IMR-90 (cell line): Measurements from ENCODE around the gene TIPIN. TPM values are rescaled to one million over a fixed set of nuclear protein-coding genes. Genes with fewer than 3 reads are reported as not detected.

Source experiments
- ATAC-seq: fragments of 200-7000 bp; cut with Tn5 transposase; 2 replicates; pipeline ENCODE4 v1.9.1; 2020; ENCODE audit warnings: low read depth, mild to moderate bottlenecking, moderate library complexity
- BruUV-seq: library from RNA; stranded (reverse); fragments of 400-500 nt; replicated peaks from 2 replicates; lab custom pipeline; 2021; lab: Mats Ljungman, UMichigan
- CTCF ChIA-PET: fragments of 300-600 bp; formaldehyde crosslinking; extraction: SDS; loops from one replicate; lab custom pipeline; 2021; ENCODE audit warnings: antibody characterized with exemption; lab: Yijun Ruan, JAX
- POLR2A ChIA-PET: fragments of 300-600 bp; sonication (Branson Sonifier 250); formaldehyde crosslinking; loops from one replicate; lab custom pipeline; 2022; ENCODE audit warnings: antibody characterized with exemption; ENCODE audit not compliant: unreplicated experiment; lab: Charles Lee
- DNase-seq: peaks from one replicate; pipeline ENCODE4 v3.0.0; 2013
- H2AFZ ChIP-seq: replicated peaks from 2 replicates; pipeline ENCODE3; 2013; ENCODE audit warnings: low read length, mild to moderate bottlenecking; ENCODE audit not compliant: poor library complexity
- H2AK5ac ChIP-seq: 2 replicates; pipeline ENCODE4 v1.6.1; 2013; ENCODE audit warnings: low read depth, low read length, inconsistent platforms
- H2AK9ac ChIP-seq: replicated peaks from 2 replicates; pipeline ENCODE3; 2013; ENCODE audit warnings: mild to moderate bottlenecking, low read depth, low read length, moderate library complexity; ENCODE audit not compliant: poor library complexity
- H2BK120ac ChIP-seq: 2 replicates; pipeline ENCODE4 v1.6.1; 2013; ENCODE audit warnings: low read depth, low read length, inconsistent platforms
- H2BK15ac ChIP-seq: 3 replicates; pipeline ENCODE4 v1.6.1; 2013; ENCODE audit warnings: low read depth, low read length, inconsistent platforms
- H2BK20ac ChIP-seq: 2 replicates; pipeline ENCODE4 v1.6.1; 2013; ENCODE audit warnings: low read depth, mild to moderate bottlenecking, inconsistent platforms, low read length, moderate library complexity
- H2BK5ac ChIP-seq: 2 replicates; pipeline ENCODE4 v1.6.1; 2013; ENCODE audit warnings: mild to moderate bottlenecking, low read depth, low read length, inconsistent platforms; ENCODE audit not compliant: poor library complexity, severe bottlenecking
- H3K14ac ChIP-seq: replicated peaks from 2 replicates; pipeline ENCODE4 v1.6.1; 2013; ENCODE audit warnings: low read depth, low read length, inconsistent platforms
- H3K18ac ChIP-seq: 2 replicates; pipeline ENCODE4 v1.6.1; 2013; ENCODE audit warnings: low read depth, low read length, control low read depth
- H3K23ac ChIP-seq: 2 replicates; pipeline ENCODE4 v1.6.1; 2013; ENCODE audit warnings: low read depth, low read length, inconsistent platforms
- H3K27ac ChIP-seq: 2 replicates; pipeline ENCODE4 v1.5.1; 2013; ENCODE audit warnings: mild to moderate bottlenecking, control low read depth, low read length; ENCODE audit not compliant: insufficient read depth
- H3K27me3 ChIP-seq: 2 replicates; pipeline ENCODE4 v1.6.1; 2013; ENCODE audit warnings: low read length; ENCODE audit not compliant: control insufficient read depth, insufficient read depth
- H3K36me3 ChIP-seq: 2 replicates; pipeline ENCODE4 v1.6.1; 2013; ENCODE audit warnings: low read length, mixed read lengths; ENCODE audit not compliant: control insufficient read depth, insufficient read depth
- H3K4ac ChIP-seq: 2 replicates; pipeline ENCODE4 v1.6.1; 2013; ENCODE audit warnings: low read depth, low read length, inconsistent platforms
- H3K4me1 ChIP-seq: 2 replicates; pipeline ENCODE4 v1.6.1; 2013; ENCODE audit warnings: low read length, mixed read lengths; ENCODE audit not compliant: control insufficient read depth, insufficient read depth
- H3K4me2 ChIP-seq: 2 replicates; pipeline ENCODE4 v1.6.1; 2013; ENCODE audit warnings: low read depth, mild to moderate bottlenecking, control low read depth, low read length, moderate library complexity
- H3K4me3 ChIP-seq: 2 replicates; pipeline ENCODE4 v1.5.1; 2013; ENCODE audit warnings: low read depth, mild to moderate bottlenecking, control low read depth, low read length, moderate library complexity; ENCODE audit not compliant: insufficient read depth
- H3K56ac ChIP-seq: 2 replicates; pipeline ENCODE4 v1.6.1; 2013; ENCODE audit warnings: low read length, inconsistent platforms; ENCODE audit not compliant: insufficient read depth; ENCODE audit errors: extremely low read depth
- H3K79me1 ChIP-seq, 2 experiments: 2 replicates each; pipeline ENCODE4 v1.6.1; 2013; ENCODE audit warnings: low read length in 2 of 2, inconsistent platforms in 1 of 2, low read depth in 1 of 2
- H3K9ac ChIP-seq: 2 replicates; pipeline ENCODE4 v1.6.1; 2013; ENCODE audit warnings: low read depth, low read length, control low read depth
- H3K9me1 ChIP-seq: 2 replicates; pipeline ENCODE4 v1.6.1; 2013; ENCODE audit warnings: low read length, inconsistent platforms; ENCODE audit not compliant: insufficient read depth
- H3K9me3 ChIP-seq: 2 replicates; pipeline ENCODE4 v1.6.1; 2013; ENCODE audit warnings: low read length; ENCODE audit not compliant: control insufficient read depth, insufficient read depth
- H4K20me1 ChIP-seq: 2 replicates; pipeline ENCODE4 v1.6.1; 2013; ENCODE audit warnings: low read length, inconsistent platforms; ENCODE audit not compliant: insufficient read depth
- H4K5ac ChIP-seq: 2 replicates; pipeline ENCODE4 v1.6.1; 2013; ENCODE audit warnings: mild to moderate bottlenecking, low read depth, low read length, control low read depth
- H4K8ac ChIP-seq, 2 experiments: 2 replicates each; pipeline ENCODE4 v1.6.1; 2013; ENCODE audit warnings: low read depth in 2 of 2, low read length in 2 of 2, control low read depth in 1 of 2, inconsistent platforms in 1 of 2
- H4K91ac ChIP-seq: 2 replicates; pipeline ENCODE4 v1.6.1; 2013; ENCODE audit warnings: low read depth, low read length, inconsistent platforms; ENCODE audit not compliant: insufficient read depth
- NFE2L2 ChIP-seq: fragments of 150-350 bp; IDR thresholded peaks from 2 replicates; pipeline ENCODE4 v1.6.1; 2016; ENCODE audit warnings: low read depth, mild to moderate bottlenecking, low read length
- POLR2A ChIP-seq: IDR thresholded peaks from 2 replicates; pipeline ENCODE4 v1.6.1; 2012; ENCODE audit warnings: mild to moderate bottlenecking, low read depth, low read length
- RAD21 ChIP-seq: IDR thresholded peaks from 2 replicates; pipeline ENCODE4 v1.6.1; 2012; ENCODE audit warnings: low read length, improper control_type of control experiment
- USF2 ChIP-seq: fragments of 150-350 bp; IDR thresholded peaks from 2 replicates; pipeline ENCODE4 v1.6.1; 2017; ENCODE audit warnings: mild to moderate bottlenecking, antibody characterized with exemption, low read length, low read depth
- WGBS, 2 experiments: methylation state at CpG; one replicate each; pipeline versions ENCODE4 v1.1.5 to v1.1.7; 2013; ENCODE audit warnings: missing lambda C conversion rate in 2 of 2; ENCODE audit not compliant: insufficient read length in 1 of 2; ENCODE audit errors: extremely low coverage in 2 of 2; 5-methylcytosine and 5-hydroxymethylcytosine counted together
- dilution Hi-C: fragments of 300-500 bp; cut with HindIII; formaldehyde crosslinking; loops from one replicate; pipeline ENCODE4 v1.14.3; 2018; ENCODE audit warnings: low sequenced_read_pairs; ENCODE audit not compliant: unreplicated experiment
- in situ Hi-C: fragments of 300-500 bp; cut with MboI; formaldehyde crosslinking; loops from 3 replicates; pipeline ENCODE4 v1.14.3; 2019; ENCODE audit warnings: low sequenced_read_pairs, inconsistent platforms, mixed read lengths
- intact Hi-C: fragments of 100-400 bp; cut with micrococcal nuclease; formaldehyde crosslinking; loops from 2 replicates; pipeline ENCODE4 v1.10.0; 2022
- polyA plus RNA-seq, 3 experiments: library from polyadenylated mRNA; depleted of rRNA; stranded (reverse); fragments of >200 nt; gene quantifications; 2 replicates each; pipeline ENCODE4 v1.2.3, GENCODE V29; 2012; ENCODE audit warnings: low replicate concordance in 1 of 3
- total RNA-seq: library from RNA; depleted of rRNA; stranded (reverse); fragments of >200 nt; gene quantifications from 2 replicates; pipeline ENCODE4 v1.2.3, GENCODE V29; 2012

TIPIN gene
- total and polyA plus RNA-seq, 2 of the 4 experiments (the other 2 are of a cell fraction): 6.3 to 7.3 TPM

DNA sequence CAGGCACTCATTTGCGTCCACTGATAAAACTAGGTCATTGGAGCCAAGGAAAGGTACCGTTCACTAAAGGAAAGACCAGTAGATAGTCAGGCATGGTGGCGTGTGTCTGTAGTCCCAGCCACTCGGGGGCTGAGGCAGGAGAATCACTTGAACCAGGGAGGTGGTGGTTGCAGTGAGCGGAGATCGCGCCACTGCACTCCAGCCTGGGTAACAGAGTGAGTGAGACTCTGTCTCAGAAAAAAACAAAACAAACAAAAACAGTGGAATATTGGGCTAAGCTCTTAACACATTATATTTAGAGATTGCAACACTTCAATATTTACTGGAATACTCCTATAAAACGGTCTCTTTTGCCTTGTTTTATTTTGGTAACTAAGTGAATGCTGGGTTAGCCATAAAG is 47.6 kb upstream of the TIPIN start:
- TF ChIP-seq RAD21 (no peak), USF2 (no peak), POLR2A (no peak), NFE2L2 (no peak)
- Histone ChIP-seq H3K18ac (no peak overlapping the region), H3K27ac (no peak overlapping the region), H3K4ac (no peak overlapping the region), H2BK15ac (no peak overlapping the region), H3K4me3 (no peak overlapping the region), H4K91ac (no peak overlapping the region), H2BK120ac (no peak overlapping the region), H3K79me1 (peaks cover 41 to 90% of the 10 kb centered on the region in 2 experiments), H3K4me1 (peaks cover 14% of the 10 kb centered on the region), H2AFZ (no peak overlapping the region), H3K9me1 (peaks cover 22% of the 10 kb centered on the region), H3K9me3 (no peaks in the 10 kb centered on the region), H3K36me3 (peaks cover 2% of the 10 kb centered on the region; the same call in 1 of the 2 replicates), H3K56ac (no peak overlapping the region), H3K27me3 (no peaks in the 10 kb centered on the region), H4K5ac (no peak overlapping the region), H4K8ac (no peak overlapping the region), H3K23ac (no peak overlapping the region), H4K20me1 (peaks cover 92% of the 10 kb centered on the region), H3K9ac (no peak overlapping the region), H2AK9ac (no peak overlapping the region), H2BK20ac (no peak overlapping the region), H3K4me2 (no peak overlapping the region), H3K14ac (no peak overlapping the region), H2BK5ac (no peak overlapping the region), H2AK5ac (no peak overlapping the region)
- CTCF ChIA-PET: no interaction called here
- no CpG with 5 or more reads among the region's 8 CpGs for WGBS, 2 experiments
- no TSS peak for BruUV-seq
- ATAC-seq (no peak), DNase-seq (no peak)
- POLR2A ChIA-PET: no interaction called here
- dilution Hi-C loops (loop anchor here (25.0 kb wide), 1 partner anchor 92 kb away; no protein-coding TSS in a partner anchor), in situ Hi-C loops (no loop called here), intact Hi-C loops (no loop called here)
